Neural cell (in vitro differentiated cells): ENCODE measurements around the gene LHFPL4.

Source experiments
- CTCF ChIP-seq: fragments of 450-650 bp; IDR thresholded peaks from 2 replicates; pipeline ENCODE4 v1.5.1; 2014; ENCODE audit warnings: antibody characterized with exemption, mild to moderate bottlenecking, moderate library complexity; ENCODE audit not compliant: poor library complexity, severe bottlenecking
- EP300 ChIP-seq: fragments of 450-650 bp; conservative IDR thresholded peaks from 2 replicates; pipeline ENCODE4 v1.6.1; 2014; ENCODE audit warnings: antibody characterized with exemption, mild to moderate bottlenecking, moderate library complexity; ENCODE audit not compliant: poor library complexity, severe bottlenecking
- EZH2 ChIP-seq: fragments of 200-600, 300-800 bp; shearing (Covaris generic), sonication (generic); IDR thresholded peaks from 2 replicates; pipeline ENCODE4 v1.6.1; 2014; ENCODE audit warnings: antibody characterized with exemption, low read length, borderline replicate concordance, mild to moderate bottlenecking; ENCODE audit not compliant: insufficient read depth, poor library complexity, severe bottlenecking
- MXI1 ChIP-seq: fragments of 450-650 bp; conservative IDR thresholded peaks from 2 replicates; pipeline ENCODE4 v1.6.1; 2014; ENCODE audit warnings: antibody characterized with exemption, mild to moderate bottlenecking; ENCODE audit not compliant: poor library complexity, severe bottlenecking
- POLR2AphosphoS5 ChIP-seq: IDR thresholded peaks from 2 replicates; pipeline ENCODE4 v1.6.1; 2012
- RAD21 ChIP-seq: fragments of 450-650 bp; conservative IDR thresholded peaks from 2 replicates; pipeline ENCODE4 v1.6.1; 2014; ENCODE audit warnings: antibody characterized with exemption, mild to moderate bottlenecking, moderate library complexity
- REST ChIP-seq: IDR thresholded peaks from 2 replicates; pipeline ENCODE4 v1.6.1; 2012; ENCODE audit warnings: borderline replicate concordance
- TAF1 ChIP-seq: IDR thresholded peaks from 2 replicates; pipeline ENCODE4 v1.6.1; 2012; ENCODE audit warnings: low read depth

- TF ChIP-seq CTCF (no peak), POLR2AphosphoS5 (no peak), MXI1 (no peak), TAF1 (no peak), EZH2 (no peak), RAD21 (no peak), EP300 (no peak), REST (no peak)
These were observed 56.7 kb downstream of the LHFPL4 start for GRCh38 chr3:9496893-9497292.
